Activated T-cell treated with anti-CD3 and anti-CD28 coated beads, Interleukin-2, amount 50 U/mL, for 72 hours (primary cell): ENCODE data around the gene IPO8. TPM values are rescaled to one million over a fixed set of nuclear protein-coding genes. Genes with fewer than 3 reads are reported as not detected.
A peak's percentile ranks its signal among the peaks of the same experiment; 100 is the strongest.

ENCODE experiments used
- ATAC-seq, 2 donors: fragments of 150-1000 bp; cut with Tn5 transposase; replicated peaks in 1 of 2; 2 replicates each; pipeline ENCODE4 v1.10.0; 2021; ENCODE audit warnings: moderate library complexity in 2 of 2, mild to moderate bottlenecking in 1 of 2
- DNase-seq, 2 donors: peaks; one replicate each; pipeline ENCODE4 v3.0.0; 2021 to 2022; ENCODE audit warnings: mixed read lengths in 1 of 2
- H3K27ac Mint-ChIP-seq: one replicate; pipeline ENCODE4 v1.8.0; 2022; ENCODE audit warnings: mild to moderate bottlenecking, moderate library complexity, mixed read lengths
- H3K27me3 Mint-ChIP-seq: one replicate; pipeline ENCODE4 v1.8.0; 2022; ENCODE audit warnings: low read depth, mixed read lengths
- H3K36me3 Mint-ChIP-seq, 2 donors: one replicate each; pipeline ENCODE4 v1.8.0; 2022; ENCODE audit warnings: mixed read lengths in 2 of 2, mild to moderate bottlenecking in 1 of 2; ENCODE audit not compliant: insufficient read depth in 2 of 2
- H3K4me1 Mint-ChIP-seq: one replicate; pipeline ENCODE4 v1.8.0; 2022; ENCODE audit warnings: low read depth, mixed read lengths
- H3K4me3 Mint-ChIP-seq, 2 donors: one replicate each; pipeline ENCODE4 v1.8.0; 2022; ENCODE audit warnings: mild to moderate bottlenecking in 2 of 2, mixed read lengths in 2 of 2, moderate library complexity in 2 of 2
- H3K9me3 Mint-ChIP-seq, 2 donors: one replicate each; pipeline ENCODE4 v1.8.0; 2022; ENCODE audit warnings: mixed read lengths in 2 of 2
- total RNA-seq, 2 donors: library from RNA; stranded (reverse); gene quantifications; one replicate each; pipeline ENCODE4 v1.2.3, GENCODE V29; 2022

IPO8 gene
- 10 to 100 TPM; 39.2 to 46.4 TPM for total RNA-seq

DNA sequence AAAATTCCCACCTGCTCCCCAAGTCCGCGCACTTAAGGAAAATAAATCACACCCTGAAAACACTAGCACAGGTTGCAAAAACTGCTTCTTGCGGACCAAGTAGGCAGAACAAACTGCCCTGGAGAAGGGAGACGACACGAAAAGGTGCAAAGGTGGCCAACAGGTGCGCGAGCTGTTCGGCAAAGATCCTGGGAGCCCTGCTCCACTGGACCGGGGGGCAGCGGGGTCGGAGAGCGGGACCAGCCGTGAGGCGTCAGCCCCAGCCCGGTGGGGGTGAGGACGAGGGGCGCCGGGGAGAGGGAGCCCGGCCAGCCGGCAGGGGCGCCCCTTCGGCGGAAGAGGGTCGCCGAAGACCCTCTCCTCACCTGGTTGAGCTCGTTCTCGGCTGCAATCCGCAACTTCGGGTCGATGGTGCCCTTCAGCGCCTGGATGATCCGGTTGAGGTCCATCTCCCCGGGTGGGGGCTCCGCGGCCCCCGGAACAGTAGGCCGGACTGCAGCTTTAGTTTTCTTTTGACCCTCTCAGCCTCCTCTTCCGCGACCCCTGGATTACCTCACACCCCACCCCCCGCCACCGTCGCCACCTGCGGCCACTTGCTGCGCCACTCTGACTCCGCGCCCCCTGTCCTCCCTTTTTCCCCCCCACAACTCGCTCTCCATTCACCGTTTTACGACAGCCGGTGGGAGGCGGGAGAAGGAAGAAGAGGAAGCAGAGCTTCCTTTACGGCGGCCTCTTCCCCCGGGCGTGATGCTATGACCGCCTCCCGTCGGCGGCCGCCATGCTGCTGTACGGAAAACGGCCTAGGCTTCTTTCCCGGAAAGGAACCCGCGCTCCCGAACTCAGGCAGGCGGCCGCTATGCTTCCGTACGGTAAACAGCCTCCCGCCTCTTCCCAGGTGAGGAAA lies at the start of gene IPO8:
IPO8 (minus strand) TSS at position 671 of the 904 bp plus-strand sequence; CDS start at position 449, 222 bp downstream.
- H3K4me3 Mint-ChIP-seq, result peak within 1 kb of the TSS; percentile 93 to 95
- peak; percentile 87 to 91 for DNase-seq
- H3K27me3 Mint-ChIP-seq, result peaks cover 6% of the 10 kb centered on the region
- H3K36me3 Mint-ChIP-seq, result peaks cover 0 to 3% of the 10 kb centered on the region in 2 donors
- H3K9me3 Mint-ChIP-seq, result no peaks in the 10 kb centered on the region
- peak; percentile 87 for ATAC-seq
- peaks cover 42% of the 10 kb centered on the region for H3K4me1 Mint-ChIP-seq
- H3K27ac Mint-ChIP-seq, result peak within 1 kb of the TSS; percentile 99

DNA sequence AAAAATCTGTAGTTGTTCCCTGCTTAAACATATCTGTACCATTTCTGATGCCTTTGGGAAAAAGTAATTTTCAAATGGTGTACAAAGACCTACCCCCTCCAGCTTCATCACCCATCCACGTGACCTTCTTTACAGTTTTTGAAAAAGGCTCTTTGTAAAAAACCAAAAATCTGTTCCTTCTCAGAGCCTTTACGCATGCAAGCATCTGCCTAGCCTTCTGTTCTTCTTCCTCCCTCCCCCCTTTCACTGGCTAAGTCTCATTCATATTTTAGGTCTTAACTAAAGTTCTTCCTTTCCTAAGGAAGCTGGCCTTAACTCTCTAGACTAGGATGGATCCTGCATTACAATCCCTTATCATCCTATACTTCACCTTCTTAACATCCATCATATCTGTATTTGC lies 48.7 kb upstream of the IPO8 start:
- no peak overlapping the region for H3K27ac Mint-ChIP-seq
- H3K36me3 Mint-ChIP-seq, result no peaks in the 10 kb centered on the region
- H3K4me3 Mint-ChIP-seq, result no peak overlapping the region
- DNase-seq, result no peak
- no peak for ATAC-seq
- peaks cover 14% of the 10 kb centered on the region for H3K4me1 Mint-ChIP-seq
- no peaks in the 10 kb centered on the region for H3K9me3 Mint-ChIP-seq
- H3K27me3 Mint-ChIP-seq, result no peaks in the 10 kb centered on the region

DNA sequence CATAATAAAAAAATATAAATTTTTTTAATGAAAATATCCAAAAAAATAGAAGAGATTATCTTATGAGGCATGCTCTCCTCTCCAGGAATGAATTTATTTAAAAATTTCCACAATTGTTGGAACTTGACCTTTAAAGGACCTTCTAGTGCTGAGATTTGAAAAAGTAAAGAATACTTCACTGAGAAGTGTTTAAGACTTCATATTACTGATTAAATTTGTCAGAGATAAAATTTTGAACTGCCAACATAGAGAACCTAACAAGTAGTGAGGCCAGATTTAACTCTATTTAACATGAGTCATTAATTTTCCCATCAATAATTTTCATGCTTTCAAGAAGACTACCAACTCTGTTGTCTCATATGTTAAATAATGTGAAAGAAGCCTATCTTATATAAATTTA lies 44.6 kb upstream of the IPO8 start:
- no peaks in the 10 kb centered on the region for H3K27me3 Mint-ChIP-seq
- no peaks in the 10 kb centered on the region for H3K9me3 Mint-ChIP-seq
- DNase-seq (no peak), ATAC-seq (no peak)
- no peak overlapping the region for H3K27ac Mint-ChIP-seq
- H3K4me3 Mint-ChIP-seq, result no peak overlapping the region
- peaks cover 3 to 4% of the 10 kb centered on the region in 2 donors for H3K36me3 Mint-ChIP-seq
- H3K4me1 Mint-ChIP-seq, result no peaks in the 10 kb centered on the region

DNA sequence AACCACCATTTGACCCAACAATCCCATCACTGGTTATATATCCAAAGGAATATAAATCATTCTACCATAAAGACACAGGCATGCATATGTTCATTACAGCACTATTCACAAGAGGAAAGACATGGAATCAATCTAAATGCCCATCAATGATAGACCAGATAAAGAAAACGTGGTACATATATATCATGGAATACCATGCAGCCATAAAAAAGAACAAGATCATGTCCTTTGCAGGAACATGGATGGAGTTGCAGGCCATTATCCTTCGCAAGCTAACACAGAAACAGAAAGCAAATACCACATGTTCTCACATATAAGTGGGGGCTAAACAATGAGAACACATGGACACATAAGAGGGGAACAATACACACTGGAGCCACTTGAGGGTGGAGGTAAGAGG lies 43.4 kb upstream of the IPO8 start:
- DNase-seq (no peak), ATAC-seq (no peak)
- H3K4me1 Mint-ChIP-seq, result no peaks in the 10 kb centered on the region
- H3K36me3 Mint-ChIP-seq, result peaks cover 4 to 5% of the 10 kb centered on the region in 2 donors
- H3K9me3 Mint-ChIP-seq, result no peaks in the 10 kb centered on the region
- H3K27ac Mint-ChIP-seq, result no peak overlapping the region
- H3K27me3 Mint-ChIP-seq, result no peaks in the 10 kb centered on the region
- no peak overlapping the region for H3K4me3 Mint-ChIP-seq

DNA sequence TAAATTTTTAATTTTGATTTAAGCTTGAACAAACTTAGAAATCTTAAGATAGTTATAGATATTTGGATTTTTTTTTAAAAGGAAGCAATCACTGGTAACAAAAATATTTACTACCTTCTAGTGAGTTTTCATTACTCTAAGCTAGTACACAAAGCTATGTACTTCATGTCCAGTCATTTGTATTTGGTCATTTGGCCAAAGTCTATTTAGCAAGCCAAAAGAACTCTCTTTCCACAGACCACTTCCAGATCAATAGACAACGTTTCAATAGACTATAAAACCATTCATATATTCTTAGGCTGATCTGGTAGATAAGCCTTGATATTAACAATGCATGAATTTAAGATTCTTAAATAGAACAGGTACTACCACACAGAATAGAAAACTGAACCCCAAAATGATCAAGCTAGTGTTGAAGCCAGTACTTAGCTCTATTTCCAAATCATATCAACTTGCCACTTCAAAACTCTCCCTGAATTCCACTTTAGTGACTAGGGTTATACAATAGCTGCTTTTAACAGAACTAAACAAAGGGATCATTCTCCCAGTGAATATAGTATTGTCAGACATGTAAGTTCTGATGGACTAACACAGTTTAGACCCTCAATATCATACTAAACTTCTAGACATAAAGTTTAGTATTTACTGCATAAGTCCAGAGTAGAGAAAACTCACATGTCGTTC lies 37.4 kb upstream of the IPO8 start:
- Mint-ChIP-seq H3K4me1 (no peaks in the 10 kb centered on the region), H3K27ac (no peak overlapping the region), H3K27me3 (no peaks in the 10 kb centered on the region), H3K36me3 (peaks cover 3 to 4% of the 10 kb centered on the region in 2 donors), H3K9me3 (no peaks in the 10 kb centered on the region), H3K4me3 (no peak overlapping the region)
- DNase-seq, result no peak
- ATAC-seq, result no peak

DNA sequence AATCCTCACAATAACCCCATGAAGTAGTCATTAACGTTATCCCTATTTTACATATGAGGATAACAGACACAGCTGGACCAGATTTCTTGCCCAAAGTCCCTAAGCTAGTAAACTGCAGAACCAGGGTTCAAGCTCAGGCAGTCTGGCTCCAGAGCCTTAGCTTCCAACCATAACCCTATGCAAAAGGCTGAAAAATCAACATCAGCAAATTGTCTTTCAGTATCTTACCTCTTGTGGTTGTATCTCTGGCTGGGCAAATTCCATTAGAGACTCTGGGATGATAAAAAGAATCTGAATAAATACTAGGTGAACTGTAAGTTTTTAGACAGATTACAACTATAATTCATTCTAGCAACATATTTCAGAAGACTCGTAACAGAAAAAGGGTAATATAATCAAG lies 34.3 kb upstream of the IPO8 start:
- no peak for DNase-seq
- no peaks in the 10 kb centered on the region for H3K27me3 Mint-ChIP-seq
- H3K9me3 Mint-ChIP-seq, result no peaks in the 10 kb centered on the region
- no peak for ATAC-seq
- no peaks in the 10 kb centered on the region for H3K4me1 Mint-ChIP-seq
- H3K27ac Mint-ChIP-seq, result no peak overlapping the region
- peaks cover 3 to 4% of the 10 kb centered on the region in 2 donors for H3K36me3 Mint-ChIP-seq
- H3K4me3 Mint-ChIP-seq, result no peak overlapping the region

DNA sequence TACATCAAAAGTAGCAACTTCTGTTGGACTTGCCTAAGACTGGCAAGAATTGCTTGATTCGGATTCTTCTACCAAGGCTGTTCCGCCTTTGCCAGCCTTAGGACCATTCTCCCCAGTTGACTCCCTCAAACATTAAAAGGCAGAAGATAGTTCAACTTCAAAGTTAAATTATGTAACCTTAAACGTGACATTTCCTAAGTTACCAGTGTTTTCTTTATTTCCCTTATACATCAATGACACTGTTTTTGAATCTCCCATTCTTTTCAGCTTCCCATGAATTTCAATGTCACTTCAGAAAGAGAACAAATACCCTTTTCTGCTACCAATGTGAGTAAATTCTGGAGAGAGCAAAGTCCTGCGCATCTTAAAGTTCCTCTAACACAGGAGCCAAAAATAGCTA lies 33.9 kb upstream of the IPO8 start:
- H3K27ac Mint-ChIP-seq, result no peak overlapping the region

DNA sequence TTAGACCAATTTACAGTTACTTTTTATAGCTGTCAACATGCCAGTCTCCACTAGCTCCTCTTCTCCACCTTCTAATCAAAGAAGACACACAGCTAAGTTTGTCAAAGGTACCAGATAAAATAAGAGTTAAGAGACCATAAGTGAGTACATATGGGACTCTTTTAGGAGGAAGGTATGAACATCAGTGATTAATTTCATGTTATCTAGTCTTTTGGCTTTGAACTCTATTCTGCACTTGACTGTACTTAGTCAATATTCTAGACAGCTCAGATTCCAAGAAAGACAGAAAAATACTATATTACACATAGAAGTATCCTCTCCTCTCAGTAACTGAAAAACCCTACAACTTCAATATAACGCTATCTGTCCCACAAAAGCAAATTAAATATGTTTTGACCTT lies 31.0 kb upstream of the IPO8 start:
- ATAC-seq, result no peak

More for the DNA sequence above, 33.9 kb upstream of the IPO8 start:
- DNase-seq (no peak), ATAC-seq (no peak)
- Mint-ChIP-seq H3K36me3 (peaks cover 3% of the 10 kb centered on the region in 2 donors), H3K27me3 (no peaks in the 10 kb centered on the region), H3K9me3 (no peaks in the 10 kb centered on the region), H3K4me1 (no peaks in the 10 kb centered on the region), H3K4me3 (no peak overlapping the region)

DNA sequence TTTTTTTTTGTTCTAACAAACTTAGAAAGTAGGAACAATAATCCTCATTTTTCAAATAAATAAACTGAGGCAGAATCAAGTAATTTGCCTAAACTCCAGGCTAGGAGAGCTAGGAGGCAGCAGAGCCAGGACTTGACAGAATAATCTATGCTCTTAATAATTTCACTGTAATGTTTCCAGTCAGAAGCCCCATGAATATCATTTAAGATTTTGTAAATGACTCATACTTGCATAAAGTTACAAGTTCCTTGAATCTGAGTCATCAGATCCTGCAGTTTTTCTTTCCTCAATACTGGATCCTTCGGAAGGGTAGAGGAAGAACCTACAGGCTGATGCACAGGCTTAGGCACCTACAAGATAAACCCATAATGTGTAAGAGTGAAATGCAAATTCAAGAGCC lies 30.1 kb upstream of the IPO8 start:
- Mint-ChIP-seq H3K36me3 (peaks cover 3 to 5% of the 10 kb centered on the region in 2 donors), H3K4me1 (no peaks in the 10 kb centered on the region), H3K27ac (no peak overlapping the region), H3K9me3 (no peaks in the 10 kb centered on the region), H3K27me3 (no peaks in the 10 kb centered on the region), H3K4me3 (no peak overlapping the region)
- ATAC-seq (no peak), DNase-seq (no peak)

More for the DNA sequence above, 31.0 kb upstream of the IPO8 start:
- Mint-ChIP-seq H3K4me3 (no peak overlapping the region), H3K27me3 (no peaks in the 10 kb centered on the region), H3K36me3 (peaks cover 3 to 5% of the 10 kb centered on the region in 2 donors), H3K27ac (no peak overlapping the region), H3K4me1 (no peaks in the 10 kb centered on the region), H3K9me3 (no peaks in the 10 kb centered on the region)
- no peak for DNase-seq

DNA sequence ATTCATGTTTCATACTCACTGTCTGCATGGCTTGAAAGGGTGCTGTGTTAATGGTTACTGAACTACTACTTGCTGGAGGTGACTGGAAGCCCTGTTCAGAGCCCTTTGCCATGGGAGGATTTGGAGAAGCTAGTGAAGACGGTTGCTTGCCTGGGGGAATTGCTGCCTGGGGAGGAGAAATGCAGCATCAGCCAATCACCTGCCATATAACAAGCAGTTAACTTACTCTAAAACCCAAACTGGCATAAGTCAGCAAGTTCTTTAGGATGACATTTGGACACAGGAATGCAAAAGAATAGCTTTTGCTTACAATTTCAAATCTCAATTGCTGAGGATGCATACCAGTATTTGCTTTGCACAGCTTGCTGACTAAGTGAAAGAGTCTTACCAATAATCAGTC lies 23.4 kb upstream of the IPO8 start:
- ATAC-seq (no peak), DNase-seq (no peak)
- H3K27ac Mint-ChIP-seq, result no peak overlapping the region
- H3K36me3 Mint-ChIP-seq, result peaks cover 2% of the 10 kb centered on the region in 2 donors
- no peak overlapping the region for H3K4me3 Mint-ChIP-seq
- no peaks in the 10 kb centered on the region for H3K9me3 Mint-ChIP-seq
- H3K27me3 Mint-ChIP-seq, result no peaks in the 10 kb centered on the region
- H3K4me1 Mint-ChIP-seq, result no peaks in the 10 kb centered on the region

DNA sequence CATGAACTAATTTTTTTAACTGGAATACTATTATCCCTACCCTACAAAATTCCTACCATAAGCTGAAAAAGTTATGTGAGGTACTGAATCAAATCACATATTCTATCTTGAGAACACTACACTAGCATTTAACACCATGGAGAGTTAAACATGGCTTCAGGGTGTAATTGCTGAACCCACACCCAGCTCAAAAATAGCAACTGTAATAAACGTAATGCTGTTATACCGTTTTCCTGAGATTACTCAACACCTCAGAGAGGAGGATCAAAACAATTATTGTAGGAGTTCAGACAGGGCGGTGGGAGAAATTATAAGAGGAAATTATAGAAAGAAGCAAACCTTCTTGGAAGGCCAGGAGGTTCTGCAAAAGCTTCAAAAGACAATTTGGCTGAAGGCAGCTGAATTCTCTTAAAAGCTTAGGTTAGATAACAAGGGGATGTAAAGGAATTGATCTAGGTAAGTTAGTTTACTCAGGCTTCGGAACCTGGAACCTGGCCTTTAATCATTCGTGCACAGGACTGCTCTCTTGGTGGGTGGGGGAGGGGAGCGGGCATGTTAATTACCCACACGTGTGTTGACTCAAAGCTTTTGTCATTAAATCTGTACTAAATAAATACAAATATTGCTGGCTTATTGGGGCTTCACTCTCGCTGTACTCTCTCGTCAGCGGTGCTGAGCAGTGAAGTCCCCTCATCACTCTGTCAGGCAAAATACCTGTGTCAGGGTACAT lies 12.1 kb upstream of the IPO8 start:
- no peak overlapping the region for H3K27ac Mint-ChIP-seq
- H3K4me1 Mint-ChIP-seq, result no peaks in the 10 kb centered on the region
- ATAC-seq, result no peak
- H3K36me3 Mint-ChIP-seq, result no peaks in the 10 kb centered on the region
- DNase-seq, result no peak
- H3K4me3 Mint-ChIP-seq, result no peak overlapping the region
- H3K27me3 Mint-ChIP-seq, result no peaks in the 10 kb centered on the region
- no peaks in the 10 kb centered on the region for H3K9me3 Mint-ChIP-seq

DNA sequence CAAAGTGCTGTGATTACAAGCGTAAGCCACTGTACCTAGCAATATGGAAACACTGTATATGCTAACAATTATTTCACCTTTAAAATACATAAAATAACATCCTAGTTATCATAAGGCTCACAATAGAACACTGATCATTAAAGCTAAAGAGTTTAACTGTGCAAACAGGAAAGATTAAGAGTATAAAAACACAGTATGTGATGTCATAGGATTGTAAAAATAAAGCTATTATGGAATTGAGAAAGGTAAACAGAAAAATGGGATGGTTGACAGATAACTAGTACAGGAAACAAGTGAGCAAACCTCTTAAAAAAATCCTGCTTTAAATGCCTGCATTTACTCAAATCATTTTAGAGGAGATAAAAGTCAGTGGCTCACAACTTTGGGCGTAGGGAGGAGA lies 10.8 kb upstream of the IPO8 start:
- DNase-seq, result no peak
- Mint-ChIP-seq H3K27me3 (no peaks in the 10 kb centered on the region), H3K27ac (no peak overlapping the region), H3K4me1 (no peaks in the 10 kb centered on the region), H3K36me3 (no peaks in the 10 kb centered on the region), H3K4me3 (no peak overlapping the region), H3K9me3 (no peaks in the 10 kb centered on the region)
- no peak for ATAC-seq

DNA sequence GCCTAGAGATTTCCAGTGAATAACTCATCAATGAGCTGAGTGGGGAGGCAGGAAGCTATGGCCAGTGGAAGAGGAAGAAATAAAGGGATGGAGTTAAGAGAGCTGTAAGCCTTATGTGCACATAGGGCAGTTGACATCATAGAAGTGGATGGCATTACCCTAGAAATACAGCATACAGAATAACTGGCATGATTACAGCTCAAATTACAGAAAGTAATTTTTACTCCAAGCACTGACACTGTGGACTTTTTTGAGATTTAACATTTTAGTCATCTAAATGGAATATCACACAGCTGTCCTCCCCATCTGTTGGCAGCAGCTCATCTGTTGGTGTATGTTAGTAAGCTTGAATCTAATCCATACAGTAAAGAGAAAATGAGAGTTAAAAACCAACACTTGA lies 5.4 kb upstream of the IPO8 start:
- no peak overlapping the region for H3K4me3 Mint-ChIP-seq
- no peak overlapping the region for H3K27ac Mint-ChIP-seq
- DNase-seq (no peak), ATAC-seq (no peak)
- no peaks in the 10 kb centered on the region for H3K36me3 Mint-ChIP-seq
- peaks cover 6% of the 10 kb centered on the region for H3K27me3 Mint-ChIP-seq
- peaks cover 4% of the 10 kb centered on the region for H3K4me1 Mint-ChIP-seq
- no peaks in the 10 kb centered on the region for H3K9me3 Mint-ChIP-seq
